NK-92 treated with Interleukin-12 subunit alpha and Interleukin-12 subunit beta, amount 100 ng/mL, for 24 hours (cell line): Measurements from ENCODE around the gene BAIAP2.

Experiments used
- DNase-seq: peaks from one replicate; lab custom pipeline; 2025; lab: John Stamatoyannopoulos, UW

BAIAP2 gene

GRCh38 chr17:81159611-81160265 lies 124.8 kb downstream of the BAIAP2 start:
- DNase-seq = no peak

GRCh38 chr17:81160306-81160705 lies 125.4 kb downstream of the BAIAP2 start:
- DNase-seq = no peak

- DNase-seq = no peak
These were observed 125.9 kb downstream of the BAIAP2 start for GRCh38 chr17:81160747-81161453.

GRCh38 chr17:81161536-81161935 lies 126.6 kb downstream of the BAIAP2 start:
- no peak for DNase-seq

- DNase-seq = no peak
These were observed 127.0 kb downstream of the BAIAP2 start for GRCh38 chr17:81161972-81162371.

GRCh38 chr17:81162491-81162890 lies 127.5 kb downstream of the BAIAP2 start:
- DNase-seq = no peak

GRCh38 chr17:81163051-81163695 lies 128.2 kb downstream of the BAIAP2 start:
- DNase-seq = no peak

GRCh38 chr17:81163703-81164370 lies 128.9 kb downstream of the BAIAP2 start:
- DNase-seq = no peak

GRCh38 chr17:81164371-81165245 lies 129.7 kb downstream of the BAIAP2 start:
- DNase-seq = no peak

GRCh38 chr17:81165246-81166032 lies 130.5 kb downstream of the BAIAP2 start, which contains the start of gene PVALEF:
Gene PVALEF (plus strand): TSS chr17:81165507. CDS start chr17:81181227, 15,720 bp downstream.
- no peak for DNase-seq

- DNase-seq = no peak
These were observed 131.1 kb downstream of the BAIAP2 start, which contains the start of gene AATK for GRCh38 chr17:81166033-81166492. Gene AATK (minus strand): TSS chr17:81166221. CDS start chr17:81165992, 229 bp downstream.
